H9 (cell line): Measurements from ENCODE around the gene EPB41L4A. TPM values are rescaled to one million over a fixed set of nuclear protein-coding genes. Genes with fewer than 3 reads are reported as not detected.

Experiments used
- DNase-seq: peaks from one replicate; pipeline ENCODE4 v3.0.0-alpha.2; 2017
- H2AFZ ChIP-seq: one replicate; pipeline ENCODE4 v1.6.1; 2013; ENCODE audit warnings: mild to moderate bottlenecking, low read length, control low read depth, moderate library complexity
- H2AK5ac ChIP-seq: 2 replicates; pipeline ENCODE4 v1.6.1; 2013; ENCODE audit warnings: low read length, control low read depth, mixed read lengths; ENCODE audit not compliant: insufficient read length
- H2BK120ac ChIP-seq: one replicate; pipeline ENCODE4 v1.6.1; 2013; ENCODE audit warnings: low read depth, mild to moderate bottlenecking, low read length, control low read depth, inconsistent platforms; ENCODE audit not compliant: poor library complexity, severe bottlenecking
- H2BK12ac ChIP-seq: 2 replicates; pipeline ENCODE4 v1.6.1; 2013; ENCODE audit warnings: low read length, control low read depth, mixed read lengths, low read depth; ENCODE audit not compliant: insufficient read length
- H2BK15ac ChIP-seq: 2 replicates; pipeline ENCODE4 v1.6.1; 2013; ENCODE audit warnings: low read depth, low read length, control low read depth
- H2BK20ac ChIP-seq: one replicate; pipeline ENCODE4 v1.6.1; 2013; ENCODE audit warnings: low read depth, mild to moderate bottlenecking, low read length, control low read depth, inconsistent platforms; ENCODE audit not compliant: poor library complexity, severe bottlenecking
- H2BK5ac ChIP-seq: 2 replicates; pipeline ENCODE4 v1.6.1; 2013; ENCODE audit warnings: low read length, control low read depth, mixed read lengths; ENCODE audit not compliant: insufficient read length
- H3K14ac ChIP-seq: 2 replicates; pipeline ENCODE4 v1.6.1; 2013; ENCODE audit warnings: low read length, control low read depth; ENCODE audit not compliant: insufficient read depth
- H3K18ac ChIP-seq: 2 replicates; pipeline ENCODE4 v1.6.1; 2013; ENCODE audit warnings: low read depth, mild to moderate bottlenecking, mixed read lengths, low read length, control low read depth; ENCODE audit not compliant: insufficient read length
- H3K23ac ChIP-seq: 2 replicates; pipeline ENCODE4 v1.6.1; 2013; ENCODE audit warnings: low read length, control low read depth, mixed read lengths, low read depth; ENCODE audit not compliant: insufficient read length
- H3K23me2 ChIP-seq: 2 replicates; pipeline ENCODE4 v1.6.1; 2013; ENCODE audit warnings: low read depth, mild to moderate bottlenecking, mixed read lengths, low read length, control low read depth; ENCODE audit not compliant: insufficient read length, poor library complexity, severe bottlenecking
- H3K27ac ChIP-seq: 2 replicates; pipeline ENCODE4 v1.5.1; 2013; ENCODE audit warnings: low read length, control low read depth, mixed read lengths, low read depth; ENCODE audit not compliant: insufficient read length
- H3K27me3 ChIP-seq: 2 replicates; pipeline ENCODE4 v1.6.1; 2013; ENCODE audit warnings: low read length, control low read depth, inconsistent platforms; ENCODE audit not compliant: insufficient read depth
- H3K4ac ChIP-seq: 2 replicates; pipeline ENCODE4 v1.6.1; 2013; ENCODE audit warnings: low read depth, mild to moderate bottlenecking, control low read depth, inconsistent platforms, low read length, moderate library complexity
- H3K4me1 ChIP-seq: 2 replicates; pipeline ENCODE4 v1.6.1; 2013; ENCODE audit warnings: low read length, control low read depth, inconsistent platforms; ENCODE audit not compliant: insufficient read depth
- H3K4me2 ChIP-seq: 2 replicates; pipeline ENCODE4 v1.6.1; 2013; ENCODE audit warnings: low read length, control low read depth, mixed read lengths; ENCODE audit not compliant: insufficient read length, insufficient read depth
- H3K56ac ChIP-seq: 2 replicates; pipeline ENCODE4 v1.6.1; 2013; ENCODE audit warnings: low read depth, mild to moderate bottlenecking, mixed read lengths, low read length, control low read depth; ENCODE audit not compliant: insufficient read length
- H3K79me1 ChIP-seq: 2 replicates; pipeline ENCODE4 v1.6.1; 2013; ENCODE audit warnings: low read depth, mild to moderate bottlenecking, moderate library complexity, low read length, control low read depth, inconsistent platforms; ENCODE audit not compliant: insufficient read depth, poor library complexity, severe bottlenecking
- H3K79me2 ChIP-seq: 2 replicates; pipeline ENCODE4 v1.6.1; 2013; ENCODE audit warnings: low read length, control low read depth, inconsistent platforms; ENCODE audit not compliant: insufficient read depth
- H3K9ac ChIP-seq: 2 replicates; pipeline ENCODE4 v1.6.1; 2013; ENCODE audit warnings: low read length, control low read depth, mixed read lengths; ENCODE audit not compliant: insufficient read length; ENCODE audit errors: extremely low read depth
- H3K9me3 ChIP-seq: one replicate; pipeline ENCODE4 v1.6.1; 2013; ENCODE audit warnings: low read depth, low read length, inconsistent platforms; ENCODE audit not compliant: control insufficient read depth
- H3T11ph ChIP-seq: one replicate; pipeline ENCODE4 v1.6.1; 2013; ENCODE audit warnings: mild to moderate bottlenecking, low read length, control low read depth, inconsistent platforms
- H4K20me1 ChIP-seq: one replicate; pipeline ENCODE4 v1.6.1; 2013; ENCODE audit not compliant: control insufficient read depth, insufficient read length, insufficient read depth
- H4K5ac ChIP-seq: 2 replicates; pipeline ENCODE4 v1.6.1; 2013; ENCODE audit warnings: low read depth, mild to moderate bottlenecking, mixed read lengths, low read length, control low read depth; ENCODE audit not compliant: insufficient read length
- H4K8ac ChIP-seq: replicated peaks from 2 replicates; pipeline ENCODE4 v1.6.1; 2013; ENCODE audit warnings: low read length, control low read depth, mixed read lengths, low read depth; ENCODE audit not compliant: insufficient read length
- H4K91ac ChIP-seq: 2 replicates; pipeline ENCODE4 v1.6.1; 2013; ENCODE audit warnings: low read depth, mild to moderate bottlenecking, moderate library complexity, mixed read lengths, low read length, control low read depth; ENCODE audit not compliant: insufficient read length
- H3K27ac Mint-ChIP-seq, 3 experiments: 2 replicates in 2 of 3; 3 replicates in 1 of 3; pipeline ENCODE4 v1.8.0; 2020 to 2021; ENCODE audit warnings: mixed read lengths in 3 of 3, mild to moderate bottlenecking in 1 of 3, moderate library complexity in 1 of 3
- H3K27me3 Mint-ChIP-seq: 2 replicates; pipeline ENCODE4 v1.8.0; 2021; ENCODE audit warnings: low read depth, mild to moderate bottlenecking, moderate library complexity, mixed read lengths
- H3K36me3 Mint-ChIP-seq, 3 experiments: 2 replicates in 2 of 3; 3 replicates in 1 of 3; pipeline ENCODE4 v1.8.0; 2020 to 2021; ENCODE audit warnings: low read depth in 3 of 3, mixed read lengths in 3 of 3; ENCODE audit not compliant: insufficient read depth in 1 of 3
- H3K4me1 Mint-ChIP-seq, 2 experiments: 2 replicates each; pipeline ENCODE4 v1.8.0; 2020; ENCODE audit warnings: mixed read lengths in 2 of 2
- H3K4me3 Mint-ChIP-seq, 2 experiments: 2 replicates in 1 of 2; 3 replicates in 1 of 2; pipeline ENCODE4 v1.8.0; 2020 to 2021; ENCODE audit warnings: mild to moderate bottlenecking in 2 of 2, mixed read lengths in 2 of 2, moderate library complexity in 1 of 2
- H3K9me3 Mint-ChIP-seq, 2 experiments: 2 replicates in 1 of 2; 3 replicates in 1 of 2; pipeline ENCODE4 v1.8.0; 2020; ENCODE audit warnings: mild to moderate bottlenecking in 2 of 2, mixed read lengths in 2 of 2, moderate library complexity in 1 of 2
- WGBS: extraction: QIAGEN DNeasy Blood & Tissue Kit; methylation state at CpG from one replicate; pipeline ENCODE4 v1.1.7; 2013; ENCODE audit warnings: missing lambda C conversion rate, low lambda C conversion rate, mixed read lengths; ENCODE audit not compliant: insufficient read length; ENCODE audit errors: extremely low coverage; 5-methylcytosine and 5-hydroxymethylcytosine counted together
- total RNA-seq: library from RNA; stranded (reverse); gene quantifications from 2 replicates; pipeline ENCODE4 v1.2.1, GENCODE V29; 2021
- TF ChIP-seq, protein P1 (sequence below): fragments of 200-600 bp; sonication (generic); conservative IDR thresholded peaks from 3 replicates; pipeline ENCODE4 v1.8.0; 2021; ENCODE audit warnings: antibody characterized with exemption, mild to moderate bottlenecking

EPB41L4A gene
- total RNA-seq, 1 experiment from 2014 or later = 4.9 TPM

DNA sequence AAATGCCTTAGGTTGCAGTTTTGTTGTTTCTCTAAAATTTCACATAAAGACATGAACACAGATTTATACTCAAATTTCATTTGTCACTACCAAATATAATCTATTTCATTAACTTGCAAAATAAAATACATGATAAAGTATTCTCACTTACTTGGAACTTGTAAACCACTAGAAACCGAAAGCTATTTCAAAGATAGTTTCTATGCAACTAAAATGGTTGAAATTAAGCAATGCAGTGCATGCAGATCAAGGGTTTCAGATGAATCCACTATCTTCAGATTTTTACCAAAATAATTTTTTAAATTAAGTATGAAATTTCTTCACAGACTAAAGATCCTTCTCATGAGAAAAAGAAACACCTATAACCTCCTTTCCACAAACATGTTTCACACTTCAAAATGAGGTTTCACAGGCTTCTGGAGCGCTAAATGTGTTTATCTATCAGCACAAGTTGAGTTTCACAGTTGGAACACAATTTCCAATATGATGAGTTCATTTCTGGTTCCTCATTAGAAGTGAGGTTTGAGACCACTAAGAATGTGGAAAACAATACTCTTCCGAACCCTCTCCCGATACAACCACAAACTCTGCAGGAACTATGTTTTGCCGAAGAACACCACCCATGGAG is 63.9 kb downstream of the EPB41L4A start:
- peaks cover 0 to 1% (median 0%) of the 10 kb centered on the region in 3 experiments; a peak in 4 of 7 replicates for H3K36me3 Mint-ChIP-seq
- H3K27ac Mint-ChIP-seq = no peak overlapping the region
- Histone ChIP-seq H4K20me1 (no peaks in the 10 kb centered on the region), H3K79me2 (no peaks in the 10 kb centered on the region), H2BK5ac (no peak overlapping the region), H3K27ac (no peak overlapping the region), H4K5ac (no peak overlapping the region), H3K79me1 (no peaks in the 10 kb centered on the region), H3K23me2 (no peaks in the 10 kb centered on the region), H2BK20ac (no peak overlapping the region), H4K8ac (no peak overlapping the region), H3K14ac (no peak overlapping the region), H3K9ac (no peak overlapping the region), H3K18ac (no peak overlapping the region), H2BK15ac (no peak overlapping the region), H2BK12ac (no peak overlapping the region), H2AFZ (no peak overlapping the region), H3K27me3 (no peaks in the 10 kb centered on the region), H3T11ph (no peak overlapping the region), H3K4me1 (peaks cover 3% of the 10 kb centered on the region; the same call in 1 of the 2 replicates), H2AK5ac (no peak overlapping the region), H4K91ac (no peak overlapping the region), H2BK120ac (no peak overlapping the region), H3K4ac (no peak overlapping the region), H3K23ac (no peak overlapping the region), H3K4me2 (no peak overlapping the region), H3K9me3 (no peaks in the 10 kb centered on the region), H3K56ac (no peak overlapping the region)
- H3K4me3 Mint-ChIP-seq = no peak overlapping the region
- TF ChIP-seq, protein P1, sequence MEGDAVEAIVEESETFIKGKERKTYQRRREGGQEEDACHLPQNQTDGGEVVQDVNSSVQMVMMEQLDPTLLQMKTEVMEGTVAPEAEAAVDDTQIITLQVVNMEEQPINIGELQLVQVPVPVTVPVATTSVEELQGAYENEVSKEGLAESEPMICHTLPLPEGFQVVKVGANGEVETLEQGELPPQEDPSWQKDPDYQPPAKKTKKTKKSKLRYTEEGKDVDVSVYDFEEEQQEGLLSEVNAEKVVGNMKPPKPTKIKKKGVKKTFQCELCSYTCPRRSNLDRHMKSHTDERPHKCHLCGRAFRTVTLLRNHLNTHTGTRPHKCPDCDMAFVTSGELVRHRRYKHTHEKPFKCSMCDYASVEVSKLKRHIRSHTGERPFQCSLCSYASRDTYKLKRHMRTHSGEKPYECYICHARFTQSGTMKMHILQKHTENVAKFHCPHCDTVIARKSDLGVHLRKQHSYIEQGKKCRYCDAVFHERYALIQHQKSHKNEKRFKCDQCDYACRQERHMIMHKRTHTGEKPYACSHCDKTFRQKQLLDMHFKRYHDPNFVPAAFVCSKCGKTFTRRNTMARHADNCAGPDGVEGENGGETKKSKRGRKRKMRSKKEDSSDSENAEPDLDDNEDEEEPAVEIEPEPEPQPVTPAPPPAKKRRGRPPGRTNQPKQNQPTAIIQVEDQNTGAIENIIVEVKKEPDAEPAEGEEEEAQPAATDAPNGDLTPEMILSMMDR = no peak
- peaks cover 1 to 3% of the 10 kb centered on the region in 2 experiments; a peak in 4 of 5 replicates for H3K9me3 Mint-ChIP-seq
- no peak for DNase-seq
- H3K27me3 Mint-ChIP-seq = no peaks in the 10 kb centered on the region
- H3K4me1 Mint-ChIP-seq = peaks cover 18 to 20% of the 10 kb centered on the region in 2 experiments
- WGBS = no CpG with 5 or more reads among the region's 5 CpGs
